NCI-H2196 (cell line): ENCODE data around the gene TBKBP1.
"Not testable (repeated sequence)": the region's sequence is repeated elsewhere in the genome, so short reads cannot be mapped to it uniquely, and the experiment has no call there.

ENCODE experiments used
- DNase-seq: peaks from one replicate; lab custom pipeline; 2025; ENCODE audit not compliant: unreplicated experiment; lab: John Stamatoyannopoulos, UW

TBKBP1 gene

DNA sequence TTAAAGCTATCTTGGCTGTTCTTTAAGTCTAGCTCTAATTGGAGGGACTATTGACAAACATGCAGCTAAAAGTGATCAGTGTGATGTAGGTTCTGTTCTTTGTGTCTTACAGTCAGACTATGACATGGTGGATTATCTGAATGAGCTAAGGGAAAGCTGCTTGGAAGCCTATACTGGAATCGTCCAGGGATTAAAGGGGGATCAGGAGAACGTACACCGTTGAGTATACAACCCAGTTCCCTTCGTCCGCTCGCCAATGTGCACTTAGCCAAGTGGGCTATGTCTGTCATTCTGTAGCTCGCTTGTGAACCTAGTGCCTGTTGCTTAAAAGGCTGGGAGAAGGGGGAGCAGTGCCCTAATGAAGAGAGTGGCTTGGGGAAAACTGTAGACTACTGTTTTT is 15.8 kb upstream of the TBKBP1 start:
- DNase-seq, result no peak

DNA sequence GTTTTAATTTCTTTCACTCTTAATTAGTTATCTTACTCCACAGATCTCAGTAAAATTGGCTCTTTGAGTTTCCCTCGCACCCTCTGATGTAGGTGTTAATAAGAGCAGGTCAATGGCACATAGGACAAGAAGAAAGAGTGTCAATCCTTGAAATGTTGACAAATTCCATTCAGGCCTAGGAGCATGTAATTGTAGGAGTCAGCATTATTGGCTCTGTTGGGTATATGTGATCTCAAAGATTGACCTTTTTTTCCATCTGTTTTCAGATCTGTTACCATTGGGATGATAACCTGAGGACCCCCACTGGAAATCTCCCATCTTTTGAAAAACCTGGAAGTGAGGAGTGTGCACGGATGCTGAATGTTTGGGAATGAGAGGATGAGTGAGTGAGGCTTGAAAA is 11.8 kb upstream of the TBKBP1 start:
- DNase-seq, result no peak

GRCh38 chr17:47682727-47683126 is 11.2 kb upstream of the TBKBP1 start:
- DNase-seq, result not testable (repeated sequence)

DNA sequence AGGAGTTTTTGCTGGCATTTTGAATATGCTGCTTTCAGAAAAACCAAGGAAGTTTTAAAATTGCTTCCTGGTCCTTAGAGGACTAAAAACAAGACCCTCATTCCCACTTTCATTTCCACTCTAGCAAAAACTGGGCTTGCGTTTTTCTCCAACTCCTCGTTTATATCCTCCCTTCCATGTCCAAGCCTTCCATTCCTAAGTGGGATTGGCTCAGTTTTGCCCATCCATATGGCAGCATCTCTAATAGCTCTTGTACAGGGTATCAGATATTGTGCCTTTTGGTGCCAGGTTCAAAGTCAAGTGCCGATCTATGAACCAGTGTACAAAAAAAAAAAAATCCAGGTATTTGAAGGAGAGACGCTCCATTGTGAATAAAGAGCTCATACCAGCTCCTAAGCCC is 9.9 kb upstream of the TBKBP1 start:
- no peak for DNase-seq

DNA sequence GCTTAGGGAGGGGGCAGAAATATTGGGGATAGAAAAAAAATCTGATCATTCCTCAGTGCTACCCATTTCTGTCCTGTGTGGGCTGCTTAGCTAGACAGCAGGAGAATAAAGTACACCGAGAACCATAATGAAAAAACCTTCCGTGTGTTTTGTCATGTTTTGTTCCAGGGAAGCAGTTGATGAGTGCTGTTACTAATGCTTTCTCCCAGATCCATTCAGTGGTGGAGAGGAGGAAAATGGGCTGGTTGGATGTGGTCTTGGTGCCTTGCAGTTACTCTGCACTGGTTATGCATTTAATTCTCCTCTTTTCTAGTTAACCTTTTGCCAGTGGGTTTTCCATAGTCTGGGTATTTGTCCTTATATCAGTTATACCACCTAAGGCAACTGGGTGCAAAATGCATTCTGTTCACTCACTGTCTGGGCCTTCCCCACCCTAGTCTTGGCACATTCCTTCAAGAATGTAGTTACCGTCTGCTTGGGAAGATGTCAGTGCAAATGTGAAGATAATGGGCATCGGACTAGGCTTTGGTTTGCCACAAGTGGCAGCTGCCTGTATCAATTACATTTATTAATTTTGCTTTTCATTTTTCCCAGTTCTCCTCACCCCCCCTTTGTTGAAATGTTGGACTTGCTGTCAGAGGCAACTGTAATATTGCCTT is 9.3 kb upstream of the TBKBP1 start:
- no peak for DNase-seq

- DNase-seq, result no peak
Measured at GRCh38 chr17:47685556-47686275, 8.2 kb upstream of the TBKBP1 start.

GRCh38 chr17:47686276-47686635 is 7.7 kb upstream of the TBKBP1 start:
- no peak for DNase-seq

- DNase-seq, result no peak
Measured at GRCh38 chr17:47686664-47687327, 7.2 kb upstream of the TBKBP1 start.

- no peak for DNase-seq
Measured at GRCh38 chr17:47687328-47687690, 6.7 kb upstream of the TBKBP1 start.

GRCh38 chr17:47687748-47688147 is 6.2 kb upstream of the TBKBP1 start:
- no peak for DNase-seq

GRCh38 chr17:47690121-47690520 is 3.8 kb upstream of the TBKBP1 start:
- DNase-seq, result no peak

- no peak for DNase-seq
Measured at GRCh38 chr17:47692137-47692894, 1.6 kb upstream of the TBKBP1 start.

GRCh38 chr17:47692895-47693730 is 848 bp upstream of the TBKBP1 start:
- no peak for DNase-seq

GRCh38 chr17:47694581-47695428 is 844 bp downstream of the TBKBP1 start:
- DNase-seq, result no peak

DNA sequence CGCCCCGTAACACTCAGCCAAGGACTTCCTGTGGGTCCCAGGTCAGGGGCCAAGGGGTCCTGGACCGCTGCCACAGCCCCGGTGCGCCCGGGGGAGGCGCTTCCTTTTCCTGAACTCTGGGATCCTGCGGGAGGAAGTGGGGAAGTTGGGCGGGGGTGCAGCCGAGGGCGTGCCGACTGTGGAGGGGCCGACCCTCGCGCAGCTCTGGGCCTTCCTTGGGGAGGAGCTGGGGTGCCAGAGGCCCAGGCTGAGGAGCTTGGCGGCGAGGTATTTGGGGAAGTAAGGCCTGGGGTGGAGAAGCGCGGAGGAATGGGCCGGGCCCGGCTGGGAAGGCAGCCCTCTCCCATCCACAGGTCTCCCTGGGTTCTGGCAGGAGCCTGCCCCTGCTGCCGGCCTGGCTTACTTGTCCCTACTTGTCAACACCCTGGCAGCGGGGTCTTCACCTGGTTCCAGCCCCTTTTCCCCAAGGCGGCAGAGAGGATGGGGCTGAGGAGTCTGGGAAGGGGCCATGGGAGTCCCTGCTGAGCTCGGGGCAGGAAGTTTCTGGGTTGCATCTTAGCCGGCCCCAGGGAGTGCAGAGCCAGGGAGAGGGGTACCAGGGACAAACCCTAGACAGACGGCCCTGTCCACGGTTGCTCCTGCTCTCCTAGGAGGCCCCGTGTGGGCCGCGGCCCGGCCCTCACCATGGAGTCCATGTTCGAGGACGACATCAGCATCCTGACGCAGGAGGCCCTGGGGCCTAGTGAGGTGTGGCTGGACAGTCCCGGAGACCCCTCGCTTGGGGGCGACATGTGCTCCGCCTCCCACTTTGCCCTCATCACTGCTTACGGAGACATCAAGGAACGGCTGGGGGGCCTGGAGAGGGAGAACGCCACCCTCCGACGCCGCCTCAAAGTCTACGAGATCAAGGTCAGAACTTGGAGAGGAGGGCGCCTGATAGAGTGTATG is 1.7 kb downstream of the TBKBP1 start:
- no peak for DNase-seq

DNA sequence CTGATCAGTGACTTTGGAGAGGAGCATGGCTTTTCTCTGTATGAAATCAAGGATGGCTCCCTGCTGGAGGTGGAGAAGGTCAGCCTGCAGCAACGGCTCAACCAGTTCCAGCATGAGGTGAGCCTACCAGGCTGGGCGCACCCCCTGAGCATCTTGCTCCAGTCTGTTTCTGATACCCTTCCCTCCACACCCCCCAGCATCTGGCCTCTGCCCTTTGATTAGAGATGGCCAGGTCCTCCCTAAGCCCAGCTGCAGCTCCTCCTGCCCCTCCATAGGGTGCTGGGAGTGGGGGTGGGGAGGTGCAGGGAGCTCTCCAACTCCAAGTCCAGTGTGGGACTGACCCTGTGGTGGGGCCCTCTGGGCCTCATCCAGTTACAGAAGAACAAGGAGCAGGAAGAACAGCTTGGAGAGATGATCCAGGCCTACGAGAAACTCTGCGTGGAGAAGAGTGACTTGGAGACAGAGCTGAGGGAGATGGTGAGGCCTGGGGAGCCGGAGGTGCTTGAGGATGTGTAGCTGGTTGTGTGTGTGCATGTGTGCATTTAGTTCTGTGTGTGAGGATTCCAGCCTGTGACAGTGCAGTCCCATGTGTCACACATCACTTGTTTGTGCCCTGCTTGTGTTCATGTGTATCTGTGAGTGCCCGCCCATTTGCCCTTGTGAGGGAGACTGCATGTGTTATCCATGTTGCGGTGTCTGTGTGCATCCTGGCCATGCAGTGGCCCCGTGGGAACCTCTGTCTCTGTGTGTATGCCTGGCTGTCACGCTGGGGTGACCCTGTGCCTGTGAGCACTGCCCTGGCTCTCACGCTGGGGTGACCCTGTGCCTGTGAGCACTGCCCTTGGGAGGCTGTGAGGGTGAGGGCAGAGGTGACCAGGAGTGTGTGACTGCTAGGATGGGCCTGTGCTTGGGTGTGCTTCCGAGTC is 3.0 kb downstream of the TBKBP1 start:
- no peak for DNase-seq

GRCh38 chr17:47697906-47698711 is 4.1 kb downstream of the TBKBP1 start:
- DNase-seq, result no peak
